WTC11 (cell line): Measurements from ENCODE around the gene CNN1. TPM values are rescaled to one million over a fixed set of nuclear protein-coding genes. Genes with fewer than 3 reads are reported as not detected.

Source experiments
- ATAC-seq: fragments of 200-7000 bp; cut with Tn5 transposase; 2 replicates; pipeline ENCODE4 v1.10.0; 2021; ENCODE audit warnings: mild to moderate bottlenecking, moderate library complexity
- CTCF ChIA-PET: fragments of 300-600 bp; sonication (Branson Sonifier 250); formaldehyde crosslinking; loops from one replicate; lab custom pipeline; 2021; ENCODE audit warnings: antibody characterized with exemption; lab: Charles Lee
- POLR2A ChIA-PET: fragments of 350-600 bp; sonication (Branson Sonifier 250); formaldehyde crosslinking; loops from one replicate; lab custom pipeline; 2021; ENCODE audit warnings: antibody characterized with exemption; lab: Charles Lee
- DNase-seq: peaks from one replicate; pipeline ENCODE4 v3.0.0; 2021; ENCODE audit warnings: low spot score
- H3K27ac Mint-ChIP-seq: 2 replicates; pipeline ENCODE4 v1.8.0; 2021; ENCODE audit warnings: mixed read lengths
- H3K27me3 Mint-ChIP-seq: 2 replicates; pipeline ENCODE4 v1.8.0; 2021; ENCODE audit warnings: low read depth, mild to moderate bottlenecking, moderate library complexity, mixed read lengths
- H3K36me3 Mint-ChIP-seq: 2 replicates; pipeline ENCODE4 v1.8.0; 2021; ENCODE audit warnings: mixed read lengths
- H3K4me1 Mint-ChIP-seq: 2 replicates; pipeline ENCODE4 v1.8.0; 2022; ENCODE audit warnings: mixed read lengths
- H3K4me3 Mint-ChIP-seq: 2 replicates; pipeline ENCODE4 v1.8.0; 2021; ENCODE audit warnings: mild to moderate bottlenecking, moderate library complexity, mixed read lengths
- H3K9me3 Mint-ChIP-seq: 2 replicates; pipeline ENCODE4 v1.8.0; 2021; ENCODE audit warnings: mixed read lengths
- AR ChIP-seq: fragments of 250-450 bp; sonication (Bioruptor Pico); IDR thresholded peaks from 2 replicates; pipeline ENCODE4 v1.9.0; 2021; ENCODE audit warnings: mild to moderate bottlenecking
- ARID4B ChIP-seq: sonication (generic); formaldehyde crosslinking; IDR thresholded peaks from 2 replicates; pipeline ENCODE4 v1.8.0; 2023; ENCODE audit warnings: missing genetic modification reagents, mild to moderate bottlenecking, borderline replicate concordance
- CDX4 ChIP-seq: fragments of 250-450 bp; sonication (Bioruptor Pico); IDR thresholded peaks from 2 replicates; pipeline ENCODE4 v1.9.0; 2021; ENCODE audit warnings: moderate library complexity, mild to moderate bottlenecking, inconsistent platforms, borderline replicate concordance
- E2F4 ChIP-seq: sonication (generic); formaldehyde crosslinking; IDR thresholded peaks from 2 replicates; pipeline ENCODE4 v1.8.1; 2022; ENCODE audit warnings: low read depth, mild to moderate bottlenecking, moderate library complexity, missing genetic modification reagents, borderline replicate concordance
- FOXJ3 ChIP-seq: sonication (generic); formaldehyde crosslinking; IDR thresholded peaks from 2 replicates; pipeline ENCODE4 v1.9.0; 2021; ENCODE audit warnings: missing genetic modification reagents, mild to moderate bottlenecking, borderline replicate concordance
- RORB ChIP-seq: fragments of 250-450 bp; sonication (Bioruptor Pico); IDR thresholded peaks from 2 replicates; pipeline ENCODE4 v1.9.0; 2021; ENCODE audit warnings: mild to moderate bottlenecking
- SMAD4 ChIP-seq: sonication (generic); formaldehyde crosslinking; IDR thresholded peaks from 2 replicates; pipeline ENCODE4 v1.8.0; 2022; ENCODE audit warnings: mild to moderate bottlenecking, missing genetic modification reagents
- TCF7 ChIP-seq: sonication (generic); formaldehyde crosslinking; IDR thresholded peaks from 2 replicates; pipeline ENCODE4 v1.8.0; 2022; ENCODE audit warnings: mild to moderate bottlenecking, low read depth, missing genetic modification reagents, moderate library complexity
- ZNF263 ChIP-seq: sonication (generic); formaldehyde crosslinking; IDR thresholded peaks from 2 replicates; pipeline ENCODE4 v1.8.1; 2022; ENCODE audit warnings: low read depth, mild to moderate bottlenecking, moderate library complexity, missing genetic modification reagents
- ZNF281 ChIP-seq: sonication (generic); formaldehyde crosslinking; IDR thresholded peaks from 2 replicates; pipeline ENCODE4 v1.8.0; 2023; ENCODE audit warnings: mild to moderate bottlenecking, missing genetic modification reagents
- ZNF423 ChIP-seq: fragments of 250-450 bp; sonication (Bioruptor Pico); IDR thresholded peaks from 2 replicates; pipeline ENCODE4 v2.1.2; 2022; ENCODE audit warnings: mild to moderate bottlenecking, moderate library complexity
- total RNA-seq: library from RNA; stranded (reverse); gene quantifications from 3 replicates; pipeline ENCODE4 v1.2.3, GENCODE V29; 2021

Gene CNN1
- total RNA-seq, 1 experiment from 2014 or later: 16.0 TPM

- peaks cover 13% of the 10 kb centered on the region for H3K36me3 Mint-ChIP-seq
- DNase-seq (no peak), ATAC-seq (no peak)
- no peaks in the 10 kb centered on the region for H3K9me3 Mint-ChIP-seq
- peaks cover 2% of the 10 kb centered on the region; the same call in 1 of the 2 replicates for H3K27me3 Mint-ChIP-seq
- peaks cover 11% of the 10 kb centered on the region for H3K4me1 Mint-ChIP-seq
- H3K4me3 Mint-ChIP-seq: no peak overlapping the region
- H3K27ac Mint-ChIP-seq: peak overlapping the region; percentile 28; the same call in 1 of the 2 replicates
- ChIA-PET POLR2A (no interaction called here), CTCF (interaction anchor here (0.7 kb wide), 2 partner anchors 102 to 138 kb away, joined by 3 to 5 read pairs; no protein-coding TSS in a partner anchor)
- no peak for TF ChIP-seq TCF7
- no peak for TF ChIP-seq FOXJ3
- no peak for TF ChIP-seq RORB (CRISPR knock-in tag)
Measured at GRCh38 chr19:11555246-11555645, 16.6 kb downstream of the CNN1 start.

GRCh38 chr19:11556634-11557420 lies 18.2 kb downstream of the CNN1 start:
- Mint-ChIP-seq H3K4me3 (peak overlapping the region; percentile 83), H3K9me3 (no peaks in the 10 kb centered on the region), H3K4me1 (peaks cover 16% of the 10 kb centered on the region), H3K27me3 (peaks cover 2% of the 10 kb centered on the region; the same call in 1 of the 2 replicates), H3K27ac (peak overlapping the region; percentile 18), H3K36me3 (peaks cover 13% of the 10 kb centered on the region)
- ChIA-PET CTCF (interaction anchor here (0.6 to 0.9 kb wide), 3 partner anchors 86 to 195 kb away, joined by 3 read pairs; no protein-coding TSS in a partner anchor), POLR2A (no interaction called here)
- no peak for TF ChIP-seq CDX4 (CRISPR knock-in tag)
- no peak for TF ChIP-seq ZNF263 (CRISPR knock-in tag)
- no peak for TF ChIP-seq E2F4
- TF ChIP-seq ARID4B: no peak
- TF ChIP-seq ZNF423: no peak
- TF ChIP-seq SMAD4 (CRISPR knock-in tag): no peak
- TF ChIP-seq ZNF281 (CRISPR knock-in tag): no peak
- TF ChIP-seq AR (CRISPR knock-in tag): no peak
- no peak for DNase-seq
- ATAC-seq: no peak
